NOMO-1 (cell line): ENCODE data around the gene CRIP2.

Experiments
- DNase-seq, 2 experiments: peaks; one replicate each; lab custom pipeline; 2025; ENCODE audit not compliant: unreplicated experiment in 2 of 2; lab: John Stamatoyannopoulos, UW

Gene CRIP2

DNA sequence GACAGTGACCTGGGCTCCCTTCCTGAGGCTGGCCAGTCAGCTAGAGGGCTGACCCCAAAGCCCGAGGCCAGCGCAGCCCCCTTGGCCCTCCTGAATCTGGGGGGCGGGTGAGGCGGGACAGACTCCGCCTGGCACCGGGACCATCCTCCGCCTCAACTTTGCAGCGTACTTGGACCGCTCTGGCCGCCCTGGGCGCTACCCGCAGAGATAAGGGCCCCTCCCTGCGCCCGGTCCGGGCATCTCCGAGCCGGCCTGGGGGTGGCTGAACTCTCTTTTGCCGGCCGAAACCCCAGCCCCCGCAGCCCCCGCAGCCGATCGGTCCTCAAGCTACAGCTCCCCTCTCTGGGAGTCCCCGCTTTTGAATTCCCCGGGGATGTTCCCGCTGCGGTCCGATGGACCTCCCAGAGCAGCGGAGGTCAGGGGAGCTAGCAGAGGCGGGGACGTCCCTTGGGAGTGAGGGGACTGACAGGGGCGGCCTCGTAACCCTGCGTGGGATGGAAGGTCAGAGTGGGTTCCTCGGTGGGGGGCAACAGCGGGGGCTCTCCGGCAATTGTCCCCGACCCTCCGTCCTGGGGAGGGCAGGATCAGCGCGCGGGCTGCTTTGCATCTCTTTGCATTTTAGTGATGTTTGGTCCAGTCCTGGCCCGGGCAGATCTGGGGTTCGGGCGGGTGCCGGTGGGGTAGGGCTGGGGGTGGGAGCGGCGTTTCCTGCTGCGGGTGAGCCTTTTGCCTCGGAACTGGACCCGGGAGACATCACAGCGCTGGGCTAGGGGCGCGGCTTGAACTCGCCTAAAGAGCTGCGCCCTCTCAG is 11.7 kb downstream of the CRIP2 start, which contains the start of gene CRIP1:
CRIP1 (plus strand) TSS at position 724 of the 811 bp plus-strand sequence. CDS start 374 bp downstream, outside the sequence.
- DNase-seq, result no peak

DNA sequence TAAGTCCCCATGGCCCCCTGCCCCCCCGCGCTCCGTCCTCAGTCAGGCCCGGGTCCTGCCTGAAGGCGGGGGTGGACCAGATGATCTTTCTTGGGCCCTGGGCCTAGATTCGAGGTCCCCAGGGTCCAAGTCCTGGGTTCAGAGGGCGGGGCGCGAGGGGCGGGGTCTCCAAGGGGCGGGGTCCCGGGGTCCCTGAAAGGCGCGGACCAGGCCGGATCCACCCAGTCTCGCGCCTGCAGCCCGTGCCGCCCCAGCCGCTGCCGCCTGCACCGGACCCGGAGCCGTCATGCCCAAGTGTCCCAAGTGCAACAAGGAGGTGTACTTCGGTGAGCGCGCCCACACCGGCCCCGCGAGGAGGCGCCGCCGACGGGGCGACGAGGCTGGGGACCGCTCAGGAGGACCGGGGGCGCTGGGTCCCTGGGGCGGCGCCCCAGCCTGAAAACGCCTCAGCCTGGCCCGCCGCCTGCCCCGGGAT is 12.4 kb downstream of the CRIP2 start:
- DNase-seq, result peak; percentile 14 to 45

DNA sequence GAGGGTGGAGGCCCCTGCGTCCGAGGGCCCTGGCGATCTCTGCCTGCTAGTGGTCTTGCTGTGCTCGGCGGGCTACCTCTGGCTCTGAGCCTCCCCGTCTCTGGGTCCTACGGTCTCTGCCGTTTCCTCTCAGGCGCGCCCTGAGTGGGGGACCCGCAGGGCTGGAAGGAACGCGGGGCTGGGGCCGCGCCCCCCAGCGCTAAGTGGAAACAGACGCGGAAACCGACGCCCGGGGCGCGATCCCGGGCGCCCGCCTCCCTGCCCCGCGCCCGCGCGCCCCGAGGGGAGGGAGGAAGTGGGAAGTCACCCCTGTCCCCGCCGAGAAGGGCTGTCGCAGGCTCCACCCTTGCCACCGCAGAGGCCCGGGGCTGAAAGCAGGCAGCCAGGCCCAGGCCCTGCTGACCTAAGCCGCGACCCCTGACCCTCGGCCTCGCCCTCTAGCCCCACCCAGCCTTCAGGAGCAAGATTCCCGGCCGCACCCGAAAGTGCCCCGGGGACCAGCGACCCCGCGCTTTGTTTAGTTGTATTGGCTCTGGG is 12.9 kb downstream of the CRIP2 start:
- peak; percentile 66 to 77 for DNase-seq

DNA sequence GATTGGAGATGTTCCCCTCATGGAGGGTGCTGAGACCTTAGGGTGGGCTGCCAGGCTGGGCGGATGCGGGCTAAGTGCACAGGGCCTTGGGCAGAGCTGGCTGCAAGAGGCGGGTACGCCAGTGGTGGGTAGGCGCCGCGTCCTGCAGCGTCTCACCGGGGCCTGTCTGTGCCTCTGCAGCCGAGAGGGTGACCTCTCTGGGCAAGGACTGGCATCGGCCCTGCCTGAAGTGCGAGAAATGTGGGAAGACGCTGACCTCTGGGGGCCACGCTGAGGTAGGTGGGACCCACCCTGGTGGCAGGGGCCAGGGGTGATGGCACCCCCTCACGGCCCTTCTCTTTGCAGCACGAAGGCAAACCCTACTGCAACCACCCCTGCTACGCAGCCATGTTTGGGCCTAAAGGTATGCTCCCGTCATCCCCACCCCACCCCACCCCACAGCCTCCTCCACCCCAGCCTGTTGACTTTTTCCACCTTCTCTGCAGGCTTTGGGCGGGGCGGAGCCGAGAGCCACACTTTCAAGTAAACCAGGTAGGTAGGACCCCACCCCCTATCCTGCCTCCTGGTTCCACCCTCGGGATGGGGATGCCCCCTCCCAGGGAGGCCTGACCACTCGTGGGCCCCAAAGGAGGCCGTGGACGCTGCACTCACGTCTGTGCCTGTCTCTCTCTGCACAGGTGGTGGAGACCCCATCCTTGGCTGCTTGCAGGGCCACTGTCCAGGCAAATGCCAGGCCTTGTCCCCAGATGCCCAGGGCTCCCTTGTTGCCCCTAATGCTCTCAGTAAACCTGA is 13.6 kb downstream of the CRIP2 start:
- peak in 1 of 2 experiments; percentile 10 for DNase-seq

DNA sequence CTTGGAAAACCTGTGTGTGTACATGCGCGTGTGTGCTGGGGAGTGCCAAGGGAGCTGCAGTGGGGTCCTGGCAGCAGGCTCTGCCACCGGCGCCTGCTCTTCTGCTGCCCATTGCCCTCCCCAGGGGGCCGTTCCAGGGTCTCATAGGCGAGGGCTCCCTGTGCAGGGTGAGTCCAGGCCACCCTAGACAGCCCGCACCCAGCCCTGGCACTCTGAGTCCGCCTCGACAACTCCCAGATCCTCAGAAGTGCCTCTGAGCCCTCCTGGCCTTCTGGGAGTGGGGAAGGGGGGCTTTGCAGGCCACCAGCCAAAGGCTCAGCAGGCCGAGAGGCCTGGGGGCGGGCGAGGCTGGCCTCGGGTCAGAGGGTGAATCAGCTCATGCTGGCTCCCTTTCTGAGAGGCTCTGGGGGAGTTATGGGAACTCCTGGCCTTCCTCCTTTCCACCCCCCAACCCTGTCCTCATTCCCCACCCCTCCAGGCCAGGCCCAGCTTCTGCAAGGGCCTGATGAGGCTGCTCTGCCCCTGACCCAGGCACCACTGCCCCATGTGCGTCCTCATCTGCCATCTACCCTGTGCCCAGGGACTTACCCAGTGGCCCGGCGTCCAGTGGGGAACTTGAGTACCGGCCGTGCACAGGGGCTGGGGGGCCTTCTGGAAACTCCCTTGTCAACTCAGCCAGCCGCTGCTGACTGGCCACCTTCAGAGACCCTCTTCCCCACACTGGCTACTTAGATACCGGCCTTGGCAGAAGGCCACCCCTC is 14.3 kb downstream of the CRIP2 start:
- no peak for DNase-seq

DNA sequence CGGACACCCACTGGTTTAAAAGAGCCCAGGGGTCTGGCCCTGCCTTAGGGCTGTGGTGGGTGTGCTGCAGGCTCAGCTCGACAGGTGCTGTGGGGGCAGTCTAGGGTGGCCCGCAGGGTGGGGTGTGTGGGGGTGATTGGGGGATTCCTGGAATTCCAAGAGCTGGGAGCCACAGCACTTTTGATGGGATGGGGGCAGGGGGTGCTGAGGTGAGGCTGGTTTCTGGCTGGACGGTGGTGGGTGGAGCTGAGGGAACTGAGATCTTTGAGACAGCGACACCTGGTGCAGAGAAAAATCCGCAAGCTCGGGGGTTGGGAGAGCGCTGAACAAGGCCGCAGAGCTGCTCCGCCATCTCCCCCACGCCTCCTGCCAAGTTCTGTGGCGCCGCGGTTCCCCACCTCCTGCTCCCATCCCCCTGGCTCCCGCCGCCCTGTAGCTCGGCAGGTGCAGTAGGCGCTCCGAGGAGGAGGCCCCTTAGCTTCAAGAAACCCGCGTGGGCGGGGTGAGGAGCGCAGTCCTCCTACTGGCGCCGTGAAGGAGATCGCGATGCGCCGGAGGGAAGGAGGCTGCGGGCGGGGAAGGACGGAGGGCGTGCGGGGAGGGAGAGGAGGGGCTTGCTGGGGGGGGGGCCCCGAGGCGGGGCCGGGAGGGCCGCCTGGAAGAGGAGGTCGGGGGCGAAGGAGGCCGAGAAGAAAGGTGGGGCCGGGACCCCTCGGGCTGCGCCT is 15.1 kb downstream of the CRIP2 start:
- DNase-seq, result peak; percentile 82 to 87

DNA sequence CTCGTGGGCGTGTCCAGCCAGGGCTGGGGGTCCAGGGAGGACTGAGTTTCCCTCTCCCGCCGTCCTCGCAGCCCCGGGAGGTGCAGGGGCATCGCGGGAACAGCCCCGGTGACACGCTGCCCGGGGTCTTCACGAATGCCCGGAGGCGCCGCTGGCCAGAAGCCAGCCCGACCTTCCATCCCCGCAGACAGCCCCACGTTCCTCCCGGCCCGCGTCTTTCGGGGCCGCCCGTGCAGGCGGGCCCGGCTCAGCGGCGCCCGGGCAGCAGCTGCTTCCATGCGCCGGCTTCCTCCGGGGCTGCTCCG is 15.6 kb downstream of the CRIP2 start:
- DNase-seq, result no peak

DNA sequence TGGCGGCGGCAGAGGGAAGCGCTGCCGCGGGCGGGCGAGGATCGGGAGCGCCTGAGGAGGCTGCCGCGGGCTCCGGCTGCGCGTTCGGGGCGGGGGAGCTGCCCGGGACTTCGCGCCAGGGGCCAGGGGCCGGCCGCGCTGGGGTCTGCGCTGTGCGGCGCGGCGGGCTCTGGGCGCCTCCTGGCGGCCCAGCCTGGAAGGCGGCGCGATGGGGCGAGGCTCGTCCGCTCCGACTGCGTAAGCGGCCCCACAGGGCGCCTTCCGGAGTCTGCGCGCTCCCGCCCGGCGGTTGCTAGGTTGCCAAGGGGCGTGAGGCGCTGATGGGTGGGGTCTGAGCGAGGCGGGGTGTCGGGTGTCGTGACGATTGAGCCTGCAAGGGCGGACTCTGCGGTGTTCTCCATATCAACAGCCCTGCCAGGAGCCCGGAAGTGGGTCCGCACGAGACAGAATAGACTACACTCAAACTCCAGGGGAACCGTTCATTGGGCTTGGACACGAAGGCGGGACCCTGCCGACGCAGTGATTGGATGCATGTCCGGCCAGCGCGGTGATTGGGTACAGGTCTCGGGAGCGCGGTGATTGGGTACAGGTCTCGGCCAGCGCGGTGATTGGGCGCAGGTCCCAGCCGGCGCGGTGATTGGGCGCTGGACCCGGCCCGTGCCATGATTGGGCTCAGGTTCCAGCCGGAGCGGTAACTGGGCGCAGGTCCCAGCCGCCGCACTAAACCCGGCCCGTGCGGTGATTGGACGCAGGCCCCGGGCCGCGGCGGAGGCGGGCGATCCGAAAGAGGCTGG is 16.1 kb downstream of the CRIP2 start, which contains the start of gene TEDC1:
TEDC1 (plus strand) TSS at position 675 of the 794 bp plus-strand sequence. CDS start 130 bp downstream, outside the sequence.
- DNase-seq, result peak; percentile 100

DNA sequence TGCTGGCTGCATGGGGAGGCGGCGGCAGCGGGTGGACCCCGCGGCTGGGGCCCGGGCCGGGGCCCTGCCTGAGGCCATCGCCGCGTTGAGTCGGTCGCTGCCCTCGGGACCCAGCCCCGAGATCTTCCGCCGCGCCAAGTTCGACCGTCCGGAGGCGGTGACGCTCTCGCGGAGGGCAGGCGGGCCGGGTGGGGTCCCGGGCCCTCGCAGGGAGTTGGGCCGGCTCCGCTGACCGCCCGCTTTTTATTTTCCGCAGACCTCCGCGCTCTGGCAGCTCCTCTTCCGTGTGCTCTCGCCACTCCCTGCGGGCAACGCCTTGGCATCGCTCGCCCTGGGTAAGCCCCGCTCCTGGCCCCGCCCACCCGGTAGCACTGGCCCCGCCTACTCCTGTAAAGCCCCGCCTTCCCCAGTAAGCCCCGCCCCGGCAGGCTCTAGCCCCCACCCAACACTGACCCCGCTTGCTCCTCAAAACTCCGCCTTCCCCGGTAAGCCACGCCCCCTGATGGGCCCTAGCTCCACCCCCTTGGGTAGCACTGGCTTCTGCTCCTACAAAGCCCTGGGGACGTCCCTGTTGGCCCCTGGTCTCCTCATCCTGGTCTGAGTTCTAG is 16.8 kb downstream of the CRIP2 start:
- DNase-seq, result peak; percentile 40 to 70

DNA sequence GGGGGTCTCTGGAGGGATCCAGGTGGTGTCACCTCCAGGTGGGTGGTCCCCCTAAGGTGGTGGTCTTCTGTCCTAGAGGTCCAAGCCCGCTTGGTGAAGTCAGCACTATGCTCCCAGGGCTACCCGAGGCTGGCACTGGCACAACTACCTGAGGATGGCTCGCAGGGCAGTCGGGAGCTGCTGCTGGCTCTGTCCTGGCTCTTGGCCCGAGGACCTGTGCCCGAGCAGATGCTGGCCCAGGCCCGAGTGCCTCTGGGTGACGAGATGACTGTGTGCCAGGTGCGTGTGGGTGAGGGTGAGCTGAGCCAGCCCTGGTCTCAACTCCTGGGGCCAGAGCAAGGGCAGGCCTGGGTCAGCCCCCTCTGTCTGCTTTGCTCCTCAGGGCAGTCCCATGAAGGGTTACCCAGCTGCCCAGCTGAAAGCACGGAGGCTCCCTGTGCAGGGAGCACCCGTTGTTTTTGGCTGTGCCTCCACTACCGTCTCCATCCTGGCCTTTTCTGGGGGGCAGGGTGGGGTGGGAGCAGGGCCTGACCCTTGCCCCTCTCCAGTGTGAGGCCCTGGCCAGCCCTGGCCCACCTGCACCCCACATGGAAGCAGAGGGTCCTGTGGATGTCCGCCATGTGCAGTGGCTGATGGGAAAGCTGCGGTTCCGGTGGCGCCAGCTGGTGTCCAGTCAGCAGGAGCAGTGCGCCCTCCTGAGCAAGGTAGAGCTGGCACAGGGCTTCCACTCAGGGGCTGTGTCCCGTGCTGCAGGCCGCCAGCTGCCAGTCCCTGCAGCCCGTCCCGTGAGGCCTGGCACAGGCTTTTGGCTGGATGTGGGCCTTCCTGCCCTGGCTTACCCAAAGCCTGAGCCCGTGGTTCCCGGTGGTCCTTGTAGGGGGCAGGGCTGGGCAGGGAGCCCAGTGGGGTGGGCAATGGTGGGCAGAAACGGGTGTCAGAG is 17.7 kb downstream of the CRIP2 start:
- DNase-seq, result no peak

DNA sequence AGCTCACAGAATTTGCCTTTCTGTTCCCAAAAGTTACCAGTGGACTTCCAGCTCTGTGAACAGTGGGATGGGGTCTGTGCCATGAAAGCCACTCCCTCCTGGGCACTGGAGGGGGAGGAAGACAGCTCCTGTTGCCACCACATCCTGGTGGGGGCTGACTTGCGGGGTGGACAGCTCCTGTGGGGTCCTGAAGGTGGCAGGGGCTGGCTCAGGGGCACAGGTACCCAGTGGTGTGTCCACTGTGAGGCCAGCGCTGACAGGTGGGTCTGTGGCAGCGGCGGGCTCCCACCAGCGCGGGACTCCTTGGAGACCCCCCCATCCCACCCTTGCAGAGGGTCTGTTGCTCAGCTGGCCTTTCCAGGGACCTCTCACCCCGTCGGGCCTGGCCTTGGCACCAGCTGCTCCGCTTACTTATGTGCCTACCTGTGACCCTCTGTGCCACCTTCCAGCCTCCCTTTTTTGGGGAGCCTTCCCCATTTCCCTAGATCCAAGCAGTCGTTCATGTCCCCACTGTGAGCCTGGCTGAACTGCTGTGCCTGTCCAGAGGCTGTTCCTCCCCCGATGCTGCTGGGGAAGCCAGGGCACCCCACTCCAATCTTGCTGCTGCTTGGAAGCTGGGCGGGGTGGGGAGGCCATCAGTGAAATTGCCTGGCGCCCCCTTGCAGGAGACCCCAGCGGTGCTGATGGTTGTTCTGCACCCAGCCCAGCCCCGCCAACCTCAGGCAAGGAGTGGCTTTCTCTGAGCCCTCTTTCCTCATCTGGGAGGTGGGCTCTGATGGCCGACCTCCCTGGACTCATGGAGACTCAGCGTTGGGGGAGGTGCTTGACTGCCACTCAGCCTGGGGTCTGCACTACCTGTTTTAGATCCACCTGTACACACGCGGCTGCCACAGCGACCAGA is 18.6 kb downstream of the CRIP2 start:
- DNase-seq, result no peak

DNA sequence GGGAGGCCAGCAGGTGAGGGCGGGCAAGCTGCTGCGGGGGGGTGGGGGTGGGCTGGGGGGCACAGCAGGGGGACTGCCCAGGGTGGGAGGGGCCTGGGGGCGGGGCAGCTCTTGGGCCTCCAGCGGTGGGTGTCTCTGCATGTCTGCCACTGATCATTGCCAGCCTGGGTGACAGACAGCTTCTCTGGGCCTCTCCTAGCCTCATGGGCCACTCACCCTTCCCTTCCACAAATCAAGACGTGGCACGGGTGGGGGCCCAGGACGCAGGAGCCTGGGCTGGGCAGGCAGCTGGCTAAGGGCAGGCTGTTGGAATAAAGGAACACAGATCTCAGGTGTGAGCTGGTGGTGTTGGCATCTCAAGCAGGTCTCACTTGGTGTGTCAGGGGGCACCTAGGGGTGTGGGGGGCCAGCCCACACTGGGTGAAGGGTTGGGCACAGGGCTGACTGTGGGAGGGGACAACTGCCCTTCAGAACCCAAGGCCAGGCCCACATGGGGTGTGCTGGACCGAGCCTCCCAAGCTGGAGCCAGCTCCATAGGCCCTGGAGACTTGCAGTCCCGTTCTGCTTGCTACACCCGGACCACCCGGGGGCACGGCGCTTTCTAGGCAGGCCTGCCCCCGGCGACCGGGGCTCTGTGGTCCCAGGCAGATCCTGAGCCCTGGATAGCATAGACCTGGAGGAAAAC is 19.4 kb downstream of the CRIP2 start:
- no peak for DNase-seq

DNA sequence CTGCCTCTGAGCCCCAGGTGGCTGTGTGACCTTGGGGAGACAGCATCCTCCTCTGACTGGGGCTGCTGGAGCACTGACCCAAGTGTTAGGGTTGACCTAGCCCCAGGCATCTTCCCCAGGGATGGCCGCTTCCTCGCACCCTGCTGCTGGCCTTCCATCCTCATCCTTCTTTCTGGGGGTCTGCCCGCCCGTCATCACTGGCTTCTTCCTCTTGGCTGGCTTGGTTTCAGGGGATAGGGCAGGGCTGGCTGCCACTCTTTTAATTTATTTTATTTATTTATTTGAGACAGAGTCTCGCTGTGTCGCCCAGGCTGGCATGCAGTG is 19.9 kb downstream of the CRIP2 start:
- DNase-seq, result no peak

DNA sequence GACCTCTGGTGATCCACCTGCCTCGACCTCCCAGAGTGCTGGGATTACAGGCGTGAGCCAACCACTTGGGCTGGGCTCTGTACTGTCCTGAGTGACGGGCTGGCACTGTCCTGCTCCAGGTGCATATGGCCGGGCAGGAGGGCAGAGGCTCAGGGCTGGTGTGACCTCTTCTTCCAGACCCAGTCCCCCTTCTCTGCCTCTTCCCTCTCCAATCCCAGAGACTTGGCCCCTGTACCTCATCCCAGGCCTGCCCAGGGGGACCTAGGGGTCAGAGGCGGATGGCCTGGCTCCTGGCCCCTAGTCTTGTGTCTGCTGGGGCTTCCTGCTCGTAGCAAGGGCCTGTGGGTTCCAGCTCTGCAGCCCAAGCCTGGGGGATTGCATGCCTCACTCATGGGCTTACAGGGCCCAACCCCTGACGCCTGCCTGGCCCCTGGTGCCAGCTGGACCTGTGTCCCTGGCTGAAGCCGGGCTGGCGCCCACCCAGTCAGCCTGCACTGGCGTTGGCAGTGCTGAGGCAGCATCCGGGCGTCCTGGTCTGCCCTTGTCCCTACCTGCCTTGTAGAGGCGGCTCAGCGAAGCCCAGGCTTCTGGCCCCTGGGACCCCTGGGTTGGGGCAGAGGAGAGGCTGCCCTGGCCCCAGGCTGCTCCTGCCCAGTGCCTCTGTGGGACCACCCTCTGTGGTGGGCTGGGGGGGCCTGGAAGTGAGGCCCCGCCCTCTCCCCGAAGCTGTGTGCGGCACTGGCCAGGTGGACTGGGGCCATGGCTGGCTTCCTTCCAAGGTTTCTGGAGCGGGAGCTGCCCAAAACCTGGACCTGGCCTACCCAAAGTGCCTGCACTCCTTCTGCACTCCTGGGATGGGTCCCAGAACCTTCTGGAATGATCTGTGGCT is 20.7 kb downstream of the CRIP2 start:
- no peak for DNase-seq
